ENCODE measurements around the gene PARD6B. TPM values are rescaled to one million over a fixed set of nuclear protein-coding genes. Genes with fewer than 3 reads are reported as not detected.

The PARD6B gene
- total and polyA plus RNA-seq, 2 donors (not counting 1 experiment from before 2014, with no cell fraction given), result 0.91 to 6.0 TPM

- Histone ChIP-seq H3K4me3 (ENCODE audit: control extremely low read depth in 1 of 5, extremely low read depth in 1 of 5, insufficient read depth in 1 of 5, low read depth in 2 of 5, low read length in 4 of 5) (peak overlapping the region in 1 of 5 experiments; percentile 9), H4K20me1 (ENCODE audit: control insufficient read depth, insufficient read depth, low read length, poor library complexity, severe bottlenecking) (peaks cover 6% of the 10 kb centered on the region), H3K4me1 (ENCODE audit: control insufficient read depth in 2 of 2, insufficient read depth in 2 of 2, low read length in 2 of 2) (peaks cover 46 to 62% of the 10 kb centered on the region in 2 donors), H3K79me2 (ENCODE audit: control insufficient read depth, insufficient read depth, low read length) (peaks cover 73% of the 10 kb centered on the region), H2AFZ (ENCODE audit: insufficient read depth, low read depth, low read length, poor library complexity, severe bottlenecking) (no peak overlapping the region), H3K27ac (ENCODE audit: low read length in 2 of 2) (peak overlapping the region in 1 of 2 donors; percentile 14), H3K4me2 (replicated peaks; ENCODE audit: low read depth, low read length, poor library complexity, severe bottlenecking) (peak overlapping the region; percentile 35), H3K9ac (ENCODE audit: low read length) (no peak overlapping the region), H3K27me3 (replicated peaks in 1 of 4; ENCODE audit: control extremely low read depth in 1 of 4, control insufficient read depth in 3 of 4, insufficient read depth in 4 of 4, low read length in 3 of 4) (no peaks in the 10 kb centered on the region), H3K36me3 (replicated peaks in 1 of 2; ENCODE audit: control extremely low read depth in 1 of 2, control insufficient read depth in 1 of 2, extremely low read depth in 1 of 2, insufficient read depth in 2 of 2, low read length in 1 of 2) (peaks cover 0 to 11% of the 10 kb centered on the region in 2 experiments), H3K9me3 (ENCODE audit: control extremely low read depth in 1 of 3, control insufficient read depth in 2 of 3, insufficient read depth in 1 of 3, low read length in 2 of 3) (no peaks in the 10 kb centered on the region)
- H3K4me3 Mint-ChIP-seq, result peak overlapping the region; percentile 50
- peak overlapping the region; percentile 70 for H3K27ac Mint-ChIP-seq
- intact Hi-C loops (cut with micrococcal nuclease), result no loop called here
- peaks cover 53% of the 10 kb centered on the region for H3K4me1 Mint-ChIP-seq
- DNase-seq (no peak), ATAC-seq (ENCODE audit: low read depth) (no peak)
- no peaks in the 10 kb centered on the region for H3K9me3 Mint-ChIP-seq (ENCODE audit: insufficient read depth)
- WGBS (ENCODE audit: insufficient coverage), result no CpG with 5 or more reads among the region's 4 CpGs
- TF ChIP-seq CTCF (IDR thresholded peaks at IDR 0.05) (no peak), EZH2 (IDR thresholded peaks at IDR 0.05; ENCODE audit: borderline replicate concordance, insufficient read depth, low read depth, low read length, poor library complexity, severe bottlenecking) (no peak)
- H3K27me3 Mint-ChIP-seq, result no peaks in the 10 kb centered on the region
- CTCF ChIA-PET, result interaction anchor here (11.6 to 11.8 kb wide), 2 partner anchors 21 to 129 kb away, joined by 340 to 390 read pairs; partner anchors contain the start of gene ADNP
- POLR2A ChIA-PET, result interaction anchor here (0.7 to 4.4 kb wide), 2 partner anchors 15 to 20 kb away, joined by 3 to 54 read pairs; no protein-coding TSS in a partner anchor
These were observed 65.8 kb downstream of the PARD6B start for GRCh38 chr20:50797142-50797541.

- ChIA-PET POLR2A (interaction anchor here (0.5 to 2.5 kb wide), 4 partner anchors 16 to 133 kb away, joined by 3 to 14 read pairs (median 8); partner anchors contain the start of gene ADNP), CTCF (interaction anchor here (11.6 to 11.8 kb wide), 2 partner anchors 19 to 128 kb away, joined by 340 to 390 read pairs; partner anchors contain the start of gene ADNP)
- no peaks in the 10 kb centered on the region for H3K9me3 ChIP-seq (ENCODE audit: control extremely low read depth in 1 of 3, control insufficient read depth in 2 of 3, insufficient read depth in 1 of 3, low read length in 2 of 3)
- Mint-ChIP-seq H3K27me3 (no peaks in the 10 kb centered on the region), H3K27ac (peak overlapping the region; percentile 98), H3K9me3 (ENCODE audit: insufficient read depth) (no peaks in the 10 kb centered on the region), H3K4me1 (peaks cover 57% of the 10 kb centered on the region), H3K4me3 (peak overlapping the region; percentile 83)
- 88% methylated on average over 5 of the region's 7 CpGs for WGBS (ENCODE audit: insufficient coverage)
- peak overlapping the region; percentile 69 for H3K4me2 ChIP-seq (replicated peaks; ENCODE audit: low read depth, low read length, poor library complexity, severe bottlenecking)
- H2AFZ ChIP-seq (ENCODE audit: insufficient read depth, low read depth, low read length, poor library complexity, severe bottlenecking), result no peak overlapping the region
- intact Hi-C loops (cut with micrococcal nuclease), result no loop called here
- peak overlapping the region in 2 of 5 experiments; percentile 3 to 8 for H3K4me3 ChIP-seq (ENCODE audit: control extremely low read depth in 1 of 5, extremely low read depth in 1 of 5, insufficient read depth in 1 of 5, low read depth in 2 of 5, low read length in 4 of 5)
- no peak for TF ChIP-seq EZH2 (IDR thresholded peaks at IDR 0.05; ENCODE audit: borderline replicate concordance, insufficient read depth, low read depth, low read length, poor library complexity, severe bottlenecking)
- TF ChIP-seq CTCF (IDR thresholded peaks at IDR 0.05), result no peak
- H3K27ac ChIP-seq (ENCODE audit: low read length in 2 of 2), result peak overlapping the region; percentile 77 to 83
- peaks cover 46 to 64% of the 10 kb centered on the region in 2 donors for H3K4me1 ChIP-seq (ENCODE audit: control insufficient read depth in 2 of 2, insufficient read depth in 2 of 2, low read length in 2 of 2)
- peaks cover 85% of the 10 kb centered on the region for H3K79me2 ChIP-seq (ENCODE audit: control insufficient read depth, insufficient read depth, low read length)
- peaks cover 6% of the 10 kb centered on the region for H4K20me1 ChIP-seq (ENCODE audit: control insufficient read depth, insufficient read depth, low read length, poor library complexity, severe bottlenecking)
- H3K36me3 ChIP-seq (replicated peaks in 1 of 2; ENCODE audit: control extremely low read depth in 1 of 2, control insufficient read depth in 1 of 2, extremely low read depth in 1 of 2, insufficient read depth in 2 of 2, low read length in 1 of 2), result peaks cover 0 to 11% of the 10 kb centered on the region in 2 experiments
- no peak for ATAC-seq (ENCODE audit: low read depth)
- peak overlapping the region; percentile 48 for H3K9ac ChIP-seq (ENCODE audit: low read length)
- no peak for DNase-seq
- H3K27me3 ChIP-seq (replicated peaks in 1 of 4; ENCODE audit: control extremely low read depth in 1 of 4, control insufficient read depth in 3 of 4, insufficient read depth in 4 of 4, low read length in 3 of 4), result no peaks in the 10 kb centered on the region
These were observed 67.3 kb downstream of the PARD6B start for GRCh38 chr20:50798650-50799049.
